Measurements from ENCODE around the gene HSBP1L1. TPM values are rescaled to one million over a fixed set of nuclear protein-coding genes. Genes with fewer than 3 reads are reported as not detected.

Gene HSBP1L1
- total and polyA plus RNA-seq, 2 donors (not counting 1 experiment from before 2014, with no cell fraction given): 13.4 to 24.6 TPM

- TF ChIP-seq EZH2 (IDR thresholded peaks at IDR 0.05; ENCODE audit: low read length, missing control alignments) (no peak), CTCF (conservative IDR thresholded peaks at IDR 0.05 in 1 of 2, IDR thresholded peaks at IDR 0.05 in 1 of 2; ENCODE audit: low read depth in 1 of 2, low read length in 2 of 2) (no peak)
- no peak for DNase-seq (ENCODE audit: low read depth in 2 of 2)
- Histone ChIP-seq H3K79me2 (ENCODE audit: control insufficient read depth, insufficient read depth, low read length) (peaks cover 1% of the 10 kb centered on the region), H3K27ac (ENCODE audit: insufficient read depth, low read length) (no peak overlapping the region), H3K4me2 (ENCODE audit: extremely low read depth, insufficient read depth, low read length) (no peak overlapping the region), H3K9me3 (ENCODE audit: control insufficient read depth, insufficient read depth, low read depth, low read length) (no peaks in the 10 kb centered on the region), H3K4me1 (ENCODE audit: control insufficient read depth, extremely low read depth, insufficient read depth, low read length) (no peaks in the 10 kb centered on the region), H2AFZ (ENCODE audit: low read length) (no peak overlapping the region), H4K20me1 (ENCODE audit: control insufficient read depth, extremely low read depth, insufficient read depth, low read length) (no peaks in the 10 kb centered on the region), H3K4me3 (replicated peaks in 1 of 4; ENCODE audit: control extremely low read depth in 1 of 4, insufficient read depth in 1 of 4, low read depth in 3 of 4, low read length in 4 of 4) (no peak overlapping the region), H3K36me3 (ENCODE audit: control insufficient read depth, insufficient read depth, low read length) (peaks cover 9% of the 10 kb centered on the region), H3K27me3 (ENCODE audit: control insufficient read depth, insufficient read depth, low read length) (no peaks in the 10 kb centered on the region), H3K9ac (ENCODE audit: insufficient read depth, low read length) (no peak overlapping the region)
Observed at GRCh38 chr18:79922971-79923411, 41.5 kb upstream of the HSBP1L1 start.

DNA sequence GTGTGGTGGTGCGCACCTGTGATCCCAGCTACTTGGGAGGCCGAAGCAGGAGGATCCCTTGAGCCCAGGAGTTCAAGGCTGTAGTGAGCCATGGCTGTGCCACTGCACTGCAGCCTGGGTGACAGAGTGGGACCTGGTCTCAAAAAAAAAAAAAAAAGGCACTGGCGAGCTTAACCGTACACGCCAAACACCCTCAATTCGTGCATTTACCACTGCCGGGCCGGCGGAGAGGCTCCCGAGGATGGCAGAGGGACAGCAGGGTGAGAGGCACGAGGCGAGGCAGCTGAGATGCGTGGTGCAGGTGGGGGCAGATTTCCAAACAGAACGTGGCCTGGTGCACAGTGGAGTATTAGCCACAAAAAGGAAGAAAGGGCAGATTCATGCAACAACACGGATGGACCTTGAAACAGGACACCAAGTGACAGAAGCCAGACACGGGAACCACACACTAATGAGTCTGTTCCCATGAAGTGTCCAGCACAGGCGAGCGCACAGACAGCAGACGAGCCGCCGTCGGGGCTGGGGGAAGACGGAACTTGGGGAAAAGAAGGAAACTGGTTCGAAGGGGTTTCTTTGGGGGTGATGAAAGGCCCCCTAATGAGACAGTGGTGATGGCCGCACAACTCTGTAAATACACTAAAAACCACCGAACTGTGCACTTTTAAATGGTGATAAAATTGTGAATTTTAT, 40.4 kb upstream of the HSBP1L1 start:
- Histone ChIP-seq H3K27ac (ENCODE audit: insufficient read depth, low read length) (no peak overlapping the region), H3K27me3 (ENCODE audit: control insufficient read depth, insufficient read depth, low read length) (no peaks in the 10 kb centered on the region), H4K20me1 (ENCODE audit: control insufficient read depth, extremely low read depth, insufficient read depth, low read length) (no peaks in the 10 kb centered on the region), H3K9me3 (ENCODE audit: control insufficient read depth, insufficient read depth, low read depth, low read length) (no peaks in the 10 kb centered on the region), H3K4me1 (ENCODE audit: control insufficient read depth, extremely low read depth, insufficient read depth, low read length) (no peaks in the 10 kb centered on the region), H3K36me3 (ENCODE audit: control insufficient read depth, insufficient read depth, low read length) (peaks cover 3% of the 10 kb centered on the region), H2AFZ (ENCODE audit: low read length) (no peak overlapping the region), H3K4me3 (replicated peaks in 1 of 4; ENCODE audit: control extremely low read depth in 1 of 4, insufficient read depth in 1 of 4, low read depth in 3 of 4, low read length in 4 of 4) (no peak overlapping the region), H3K4me2 (ENCODE audit: extremely low read depth, insufficient read depth, low read length) (no peak overlapping the region), H3K79me2 (ENCODE audit: control insufficient read depth, insufficient read depth, low read length) (peaks cover 4% of the 10 kb centered on the region), H3K9ac (ENCODE audit: insufficient read depth, low read length) (no peak overlapping the region)
- TF ChIP-seq CTCF (conservative IDR thresholded peaks at IDR 0.05 in 1 of 2, IDR thresholded peaks at IDR 0.05 in 1 of 2; ENCODE audit: low read depth in 1 of 2, low read length in 2 of 2) (no peak), EZH2 (IDR thresholded peaks at IDR 0.05; ENCODE audit: low read length, missing control alignments) (no peak)
- DNase-seq (ENCODE audit: low read depth in 2 of 2): no peak

- H3K79me2 ChIP-seq (ENCODE audit: control insufficient read depth, insufficient read depth, low read length): peaks cover 4% of the 10 kb centered on the region
- no peak overlapping the region for H3K27ac ChIP-seq (ENCODE audit: insufficient read depth, low read length)
- H3K4me1 ChIP-seq (ENCODE audit: control insufficient read depth, extremely low read depth, insufficient read depth, low read length): no peaks in the 10 kb centered on the region
- no peak overlapping the region for H3K4me2 ChIP-seq (ENCODE audit: extremely low read depth, insufficient read depth, low read length)
- DNase-seq (ENCODE audit: low read depth in 2 of 2): no peak
- no peak overlapping the region for H3K9ac ChIP-seq (ENCODE audit: insufficient read depth, low read length)
- H3K27me3 ChIP-seq (ENCODE audit: control insufficient read depth, insufficient read depth, low read length): no peaks in the 10 kb centered on the region
- peaks cover 2% of the 10 kb centered on the region for H3K36me3 ChIP-seq (ENCODE audit: control insufficient read depth, insufficient read depth, low read length)
- no peak overlapping the region for H3K4me3 ChIP-seq (replicated peaks in 1 of 4; ENCODE audit: control extremely low read depth in 1 of 4, insufficient read depth in 1 of 4, low read depth in 3 of 4, low read length in 4 of 4)
- H3K9me3 ChIP-seq (ENCODE audit: control insufficient read depth, insufficient read depth, low read depth, low read length): no peaks in the 10 kb centered on the region
- no peak overlapping the region for H2AFZ ChIP-seq (ENCODE audit: low read length)
- TF ChIP-seq CTCF (conservative IDR thresholded peaks at IDR 0.05 in 1 of 2, IDR thresholded peaks at IDR 0.05 in 1 of 2; ENCODE audit: low read depth in 1 of 2, low read length in 2 of 2) (no peak), EZH2 (IDR thresholded peaks at IDR 0.05; ENCODE audit: low read length, missing control alignments) (no peak)
- H4K20me1 ChIP-seq (ENCODE audit: control insufficient read depth, extremely low read depth, insufficient read depth, low read length): no peaks in the 10 kb centered on the region
Observed at GRCh38 chr18:79924814-79925731, 39.4 kb upstream of the HSBP1L1 start.

Data from fibroblast of lung (primary cell).